GM23338 (cell line): Measurements from ENCODE around the gene PDGFRB. TPM values are rescaled to one million over a fixed set of nuclear protein-coding genes. Genes with fewer than 3 reads are reported as not detected.

Experiments
- ATAC-seq: fragments of 200-7000 bp; cut with Tn5 transposase; 3 replicates; pipeline ENCODE4 v1.9.1; 2020
- DNase-seq: peaks from one replicate; pipeline ENCODE4 v3.0.0-alpha.2; 2015; ENCODE audit warnings: low spot score
- H2AFZ ChIP-seq: fragments of 200-600 bp; sonication (generic); 2 replicates; pipeline ENCODE4 v1.8.0; 2016; ENCODE audit warnings: antibody characterized with exemption, mild to moderate bottlenecking, moderate library complexity
- H3F3A ChIP-seq: fragments of 200-600 bp; sonication (generic); replicated peaks from 2 replicates; pipeline ENCODE4 v1.8.0; 2017; ENCODE audit warnings: antibody characterized with exemption, mixed run types, low read depth
- H3K27ac ChIP-seq: fragments of 200-600 bp; sonication (generic); 2 replicates; pipeline ENCODE4 v1.6.1; 2016; ENCODE audit warnings: low read depth
- H3K27me3 ChIP-seq: fragments of 200-600 bp; sonication (generic); 2 replicates; pipeline ENCODE4 v1.8.0; 2016; ENCODE audit warnings: mild to moderate bottlenecking, mixed run types, moderate library complexity; ENCODE audit not compliant: insufficient read depth
- H3K36me3 ChIP-seq: fragments of 200-600 bp; sonication (generic); 2 replicates; pipeline ENCODE4 v1.8.0; 2016; ENCODE audit warnings: mild to moderate bottlenecking; ENCODE audit not compliant: insufficient read depth
- H3K4me1 ChIP-seq: fragments of 200-600 bp; sonication (generic); 2 replicates; pipeline ENCODE4 v1.8.0; 2016; ENCODE audit warnings: mild to moderate bottlenecking, moderate library complexity; ENCODE audit not compliant: insufficient read depth
- H3K4me2 ChIP-seq: fragments of 200-600 bp; sonication (generic); 2 replicates; pipeline ENCODE4 v1.7.1; 2017; ENCODE audit warnings: mixed run types
- H3K4me3 ChIP-seq: fragments of 200-600 bp; sonication (generic); 2 replicates; pipeline ENCODE4 v1.6.1; 2016; ENCODE audit warnings: mixed run types
- H3K79me2 ChIP-seq: fragments of 200-600 bp; sonication (generic); replicated peaks from 2 replicates; pipeline ENCODE4 v1.8.0; 2017; ENCODE audit warnings: mild to moderate bottlenecking; ENCODE audit not compliant: insufficient read depth
- H3K9me2 ChIP-seq: fragments of 200-600 bp; sonication (generic); 2 replicates; pipeline ENCODE4 v1.8.0; 2017; ENCODE audit not compliant: insufficient read depth
- H4K20me1 ChIP-seq: fragments of 200-600 bp; sonication (generic); replicated peaks from 2 replicates; pipeline ENCODE4 v1.8.0; 2017; ENCODE audit warnings: mild to moderate bottlenecking; ENCODE audit not compliant: insufficient read depth
- H3K27ac Mint-ChIP-seq: 2 replicates; pipeline ENCODE4 v1.8.0; 2020; ENCODE audit warnings: inconsistent platforms, mild to moderate bottlenecking, moderate library complexity, mixed read lengths
- H3K27me3 Mint-ChIP-seq: 3 replicates; pipeline ENCODE4 v1.8.0; 2022; ENCODE audit warnings: low read depth, mild to moderate bottlenecking, moderate library complexity, mixed read lengths, inconsistent platforms; ENCODE audit not compliant: insufficient read depth, poor library complexity
- H3K36me3 Mint-ChIP-seq: 3 replicates; pipeline ENCODE4 v1.8.0; 2021; ENCODE audit warnings: low read depth, mild to moderate bottlenecking, inconsistent platforms, moderate library complexity, mixed read lengths
- H3K4me1 Mint-ChIP-seq: 3 replicates; pipeline ENCODE4 v1.8.0; 2020; ENCODE audit warnings: mild to moderate bottlenecking, inconsistent platforms, mixed read lengths
- H3K4me3 Mint-ChIP-seq: 3 replicates; pipeline ENCODE4 v1.8.0; 2021; ENCODE audit warnings: moderate library complexity, mild to moderate bottlenecking, inconsistent platforms, mixed read lengths
- H3K9me3 Mint-ChIP-seq: 3 replicates; pipeline ENCODE4 v1.8.0; 2020; ENCODE audit warnings: moderate library complexity, mild to moderate bottlenecking, inconsistent platforms, mixed read lengths
- CTCF ChIP-seq, 2 experiments: fragments of 200-600 bp in 1 of 2; sonication (generic) in 1 of 2; conservative IDR thresholded peaks; 2 replicates each; pipeline versions ENCODE4 v1.5.1 to v1.6.1; 2016 to 2017; ENCODE audit warnings: antibody characterized with exemption in 2 of 2, low read depth in 2 of 2, mild to moderate bottlenecking in 2 of 2, moderate library complexity in 1 of 2
- EZH2 ChIP-seq: fragments of 200-600 bp; sonication (generic); IDR thresholded peaks from one replicate; pipeline ENCODE4 v1.8.0; 2017; ENCODE audit warnings: antibody characterized with exemption, mild to moderate bottlenecking, low read depth; ENCODE audit not compliant: unreplicated experiment
- JUNB ChIP-seq: IDR thresholded peaks from one replicate; pipeline ENCODE4 v1.6.1; 2016; ENCODE audit warnings: antibody characterized with exemption; ENCODE audit not compliant: unreplicated experiment
- NANOG ChIP-seq: IDR thresholded peaks from 2 replicates; pipeline ENCODE4 v1.6.1; 2016; ENCODE audit warnings: antibody characterized with exemption, borderline replicate concordance
- POLR2AphosphoS5 ChIP-seq: IDR thresholded peaks from 2 replicates; pipeline ENCODE4 v1.6.1; 2016; ENCODE audit warnings: antibody characterized with exemption, low read depth
- REST ChIP-seq: IDR thresholded peaks from one replicate; pipeline ENCODE4 v1.6.1; 2018; ENCODE audit warnings: antibody characterized with exemption; ENCODE audit not compliant: unreplicated experiment
- STAT1 ChIP-seq: IDR thresholded peaks from one replicate; pipeline ENCODE4 v1.6.1; 2016; ENCODE audit warnings: antibody characterized with exemption; ENCODE audit not compliant: unreplicated experiment
- ZNF114 ChIP-seq: fragments of 250-450 bp; sonication (Bioruptor Pico); IDR thresholded peaks from 2 replicates; pipeline ENCODE4 v1.5.0; 2020; ENCODE audit warnings: mild to moderate bottlenecking, moderate library complexity
- ZNF331 ChIP-seq: fragments of 250-450 bp; sonication (Bioruptor Pico); IDR thresholded peaks from 2 replicates; pipeline ENCODE4 v1.5.0; 2020; ENCODE audit warnings: low read depth, mild to moderate bottlenecking, moderate library complexity
- polyA plus RNA-seq: library from polyadenylated mRNA; unstranded; fragments of >200 nt; fragmentation: Nextera tagmentation; extraction: Ambion mirVana; gene quantifications from 2 replicates; pipeline ENCODE4 v1.2.1, GENCODE V29; 2016
- total RNA-seq: library from RNA; depleted of rRNA; stranded (reverse); fragments of >200 nt; shearing (Covaris generic); gene quantifications from 2 replicates; pipeline ENCODE4 v1.2.3, GENCODE V29; 2014

The PDGFRB gene
- total and polyA plus RNA-seq, 2 experiments from 2014 or later = 4.5 to 11.3 TPM

- Histone ChIP-seq H3K36me3 (no peaks in the 10 kb centered on the region), H2AFZ (no peak overlapping the region), H3K27me3 (peaks cover 78% of the 10 kb centered on the region), H3K4me2 (no peak overlapping the region), H3K79me2 (no peaks in the 10 kb centered on the region), H3K4me3 (no peak overlapping the region), H3F3A (peaks cover 5% of the 10 kb centered on the region; the same call in 1 of the 2 replicates), H4K20me1 (peaks cover 5% of the 10 kb centered on the region; the same call in 1 of the 2 replicates), H3K27ac (no peak overlapping the region), H3K9me2 (no peaks in the 10 kb centered on the region), H3K4me1 (no peaks in the 10 kb centered on the region; the same call in 1 of the 2 replicates)
- Mint-ChIP-seq H3K27ac (no peak overlapping the region), H3K4me1 (peaks cover 22% of the 10 kb centered on the region), H3K27me3 (peaks cover 75% of the 10 kb centered on the region), H3K36me3 (no peaks in the 10 kb centered on the region), H3K9me3 (peaks cover 4% of the 10 kb centered on the region; the same call in 1 of the 3 replicates), H3K4me3 (no peak overlapping the region; the same call in 2 of the 3 replicates)
- TF ChIP-seq REST = no peak
- peak; percentile 56 to 69 for TF ChIP-seq CTCF (conservative IDR thresholded peaks at IDR 0.05; ENCODE audit: low read depth in 2 of 2)
- TF ChIP-seq POLR2AphosphoS5 = no peak
- no peak for TF ChIP-seq ZNF331 (CRISPR knock-in tag)
- TF ChIP-seq ZNF114 (CRISPR knock-in tag) = no peak
- no peak for TF ChIP-seq STAT1
- TF ChIP-seq JUNB = no peak
- no peak for TF ChIP-seq NANOG
- DNase-seq = peak; percentile 45
- ATAC-seq = peak; percentile 30
Observed at GRCh38 chr5:150167908-150168307, 12.3 kb upstream of the PDGFRB start.

GRCh38 chr5:150167512-150167850 lies 11.8 kb upstream of the PDGFRB start:
- H3K4me1 Mint-ChIP-seq = peaks cover 22% of the 10 kb centered on the region
- H2AFZ ChIP-seq = no peak overlapping the region
- H3F3A ChIP-seq = peaks cover 5% of the 10 kb centered on the region; the same call in 1 of the 2 replicates
- peaks cover 4% of the 10 kb centered on the region; the same call in 1 of the 3 replicates for H3K9me3 Mint-ChIP-seq
- ATAC-seq (peak; percentile 9), DNase-seq (peak; percentile 34)
- H3K4me3 ChIP-seq = peak overlapping the region; percentile 48; the same call in 1 of the 2 replicates
- no peaks in the 10 kb centered on the region for H3K36me3 ChIP-seq
- no peaks in the 10 kb centered on the region for H3K36me3 Mint-ChIP-seq
- no peak overlapping the region for H3K27ac Mint-ChIP-seq
- H4K20me1 ChIP-seq = peaks cover 5% of the 10 kb centered on the region; the same call in 1 of the 2 replicates
- H3K4me3 Mint-ChIP-seq = peak overlapping the region; percentile 43
- no peaks in the 10 kb centered on the region; the same call in 1 of the 2 replicates for H3K4me1 ChIP-seq
- H3K27ac ChIP-seq = no peak overlapping the region
- no peaks in the 10 kb centered on the region for H3K9me2 ChIP-seq
- peak overlapping the region; percentile 76; the same call in 1 of the 2 replicates for H3K4me2 ChIP-seq
- TF ChIP-seq CTCF (conservative IDR thresholded peaks at IDR 0.05; ENCODE audit: low read depth in 2 of 2) (no peak), EZH2 (peak; percentile 29), ZNF331 (CRISPR knock-in tag) (no peak), REST (no peak)
- H3K27me3 ChIP-seq = peaks cover 78% of the 10 kb centered on the region
- H3K27me3 Mint-ChIP-seq = peaks cover 73% of the 10 kb centered on the region
- H3K79me2 ChIP-seq = no peaks in the 10 kb centered on the region
